Ovary (tissue), 9 donors: ENCODE results near the gene KCNMA1. TPM values are rescaled to one million over a fixed set of nuclear protein-coding genes. Genes with fewer than 3 reads are reported as not detected.

Experiments
- DNase-seq, 5 donors: peaks; one replicate each; pipeline ENCODE4 v3.0.0-alpha.2; 2019 to 2020
- H3K27ac ChIP-seq, 2 donors: fragments of 200-600 bp; one replicate each; pipeline versions ENCODE4 v1.5.1 to v1.8.0; 2019 to 2022
- H3K27me3 ChIP-seq: fragments of 200-600 bp; one replicate; pipeline ENCODE4 v1.8.0; 2022
- H3K36me3 ChIP-seq: fragments of 200-600 bp; sonication (generic); one replicate; pipeline ENCODE4 v1.5.1; 2019
- H3K4me1 ChIP-seq: one replicate; pipeline ENCODE4 v1.8.1; 2013; ENCODE audit warnings: mild to moderate bottlenecking, moderate library complexity; ENCODE audit not compliant: insufficient read depth
- H3K4me3 ChIP-seq: fragments of 200-600 bp; sonication (generic); one replicate; pipeline ENCODE4 v1.5.1; 2017
- H3K9me3 ChIP-seq, 2 donors: fragments of 200-600 bp in 1 of 2; sonication (generic) in 1 of 2; one replicate each; pipeline versions ENCODE4 v1.5.1 to v1.8.1; 2013 to 2019; ENCODE audit warnings: mild to moderate bottlenecking in 1 of 2, moderate library complexity in 1 of 2
- CTCF ChIP-seq, 3 donors: fragments of 450-650 bp in 2 of 3; fragments of 200-600 bp in 1 of 3; IDR thresholded peaks; one replicate each; pipeline versions ENCODE4 v1.5.1 to v1.8.0; 2016 to 2022; ENCODE audit warnings: antibody characterized with exemption in 3 of 3, mild to moderate bottlenecking in 1 of 3
- EP300 ChIP-seq: sonication (generic); formaldehyde crosslinking; IDR thresholded peaks from one replicate; pipeline ENCODE4 v1.6.1; 2017; ENCODE audit warnings: antibody characterized with exemption
- POLR2A ChIP-seq: fragments of 450-650 bp; IDR thresholded peaks from one replicate; pipeline ENCODE4 v1.6.1; 2017; ENCODE audit warnings: antibody characterized with exemption, mild to moderate bottlenecking, moderate library complexity
- WGBS, 3 donors: extraction: QIAGEN DNeasy Blood & Tissue Kit in 1 of 3; methylation state at CpG; one replicate each; pipeline versions ENCODE4 v1.1.5 to v1.1.7; 2013 to 2017; 5-methylcytosine and 5-hydroxymethylcytosine counted together
- intact Hi-C, 4 donors: fragments of 100-400 bp; cut with DNase I; formaldehyde crosslinking; loops; one replicate each; pipeline versions ENCODE4 v1.11.0 to v1.15.1; 2022 to 2023
- polyA plus RNA-seq, 2 donors: library from polyadenylated mRNA; stranded (reverse); fragments of 200-250 nt in 1 of 2; fragments of 350-450 nt in 1 of 2; fragmentation: Illumina TruSeq in 1 of 2; extraction: RNeasy Lipid Tissue Mini Kit (QIAGEN cat#74804) in 1 of 2; gene quantifications; one replicate each; pipeline ENCODE4 v1.2.3, GENCODE V29; 2013 to 2014
- total RNA-seq, 7 donors: library from RNA; depleted of rRNA in 2 of 7; stranded (reverse); fragments of >200 nt in 2 of 7; fragmentation: NEBNext Ultra II Directional in 3 of 7; extraction: Animal tissue kit (Norgen Biotek cat#: 25700) in 3 of 7; gene quantifications; one replicate each; pipeline versions ENCODE4 v1.1.0 to v1.2.4, GENCODE V29; 2016 to 2023
- donor health status: DM: no; HTN: no; CAD: no; lungs with moderate emphysema.
- donor health status: DM: no; HTN: no; CAD: no.
- donor health status: Bipolar disorder and iron deficiency.
- donor health status: DM: yes; HTN: yes; CAD: no.
- donor health status: DM: no; HTN: no; CAD: no.
- donor health status: DM: yes; HTN: yes; CAD: no.

Gene KCNMA1
- total and polyA plus RNA-seq, 9 donors = 7.0 to 83.8 (median 25.1) TPM

GRCh38 chr10:77230194-77230593 is 407.4 kb downstream of the KCNMA1 start:
- no peaks in the 10 kb centered on the region for H3K9me3 ChIP-seq
- no peaks in the 10 kb centered on the region for H3K36me3 ChIP-seq
- no peaks in the 10 kb centered on the region for H3K4me1 ChIP-seq
- intact Hi-C loops = no loop called here
- H3K27ac ChIP-seq = no peak overlapping the region
- no peak for DNase-seq
- H3K4me3 ChIP-seq = no peak overlapping the region
- TF ChIP-seq POLR2A (no peak), EP300 (no peak), CTCF (IDR thresholded peaks at IDR 0.05) (no peak)
- no peaks in the 10 kb centered on the region for H3K27me3 ChIP-seq
- WGBS, 3 donors = 79 to 84% (median 83%) methylated on average over 5 of the region's 5 CpGs

GRCh38 chr10:77229704-77230103 is 407.9 kb downstream of the KCNMA1 start:
- 92 to 95% (median 94%) methylated on average over 3 of the region's 3 CpGs for WGBS, 3 donors
- Histone ChIP-seq H3K4me1 (no peaks in the 10 kb centered on the region), H3K9me3 (no peaks in the 10 kb centered on the region), H3K4me3 (no peak overlapping the region), H3K36me3 (no peaks in the 10 kb centered on the region), H3K27me3 (no peaks in the 10 kb centered on the region), H3K27ac (no peak overlapping the region)
- no peak for DNase-seq
- TF ChIP-seq EP300 = no peak
- intact Hi-C loops = no loop called here

- Histone ChIP-seq H3K27ac (no peak overlapping the region), H3K4me3 (no peak overlapping the region), H3K36me3 (no peaks in the 10 kb centered on the region), H3K27me3 (no peaks in the 10 kb centered on the region), H3K9me3 (no peaks in the 10 kb centered on the region), H3K4me1 (no peaks in the 10 kb centered on the region)
- intact Hi-C loops = no loop called here
- 78 to 95% (median 87%) methylated on average over 5 of the region's 5 CpGs for WGBS, 3 donors
- no peak for TF ChIP-seq POLR2A
- no peak for TF ChIP-seq EP300
- no peak for TF ChIP-seq CTCF (IDR thresholded peaks at IDR 0.05)
- no peak for DNase-seq
These were observed 409.0 kb downstream of the KCNMA1 start for GRCh38 chr10:77228559-77228958.

- H3K36me3 ChIP-seq = no peaks in the 10 kb centered on the region
- no peaks in the 10 kb centered on the region for H3K4me1 ChIP-seq
- H3K27ac ChIP-seq = no peak overlapping the region
These were observed 410.6 kb downstream of the KCNMA1 start for GRCh38 chr10:77226853-77227565.

More at GRCh38 chr10:77226853-77227565, 410.6 kb downstream of the KCNMA1 start:
- no peaks in the 10 kb centered on the region for H3K9me3 ChIP-seq
- DNase-seq = no peak
- intact Hi-C loops = no loop called here
- H3K4me3 ChIP-seq = no peak overlapping the region
- no peaks in the 10 kb centered on the region for H3K27me3 ChIP-seq
- TF ChIP-seq CTCF (IDR thresholded peaks at IDR 0.05) = no peak
- TF ChIP-seq POLR2A = no peak
- TF ChIP-seq EP300 = no peak
